MCF 10A (cell line): ENCODE data around the gene ARMC3. TPM values are rescaled to one million over a fixed set of nuclear protein-coding genes. Genes with fewer than 3 reads are reported as not detected.
"Not testable (repeated sequence)": the region's sequence is repeated elsewhere in the genome, so short reads cannot be mapped to it uniquely, and the experiment has no call there.

Experiments
- BruUV-seq: library from RNA; stranded (reverse); fragments of 400-500 nt; replicated peaks from 2 replicates; lab custom pipeline; 2021; lab: Mats Ljungman, UMichigan
- CTCF ChIA-PET: fragments of 300-600 bp; sonication (Branson Sonifier 250); formaldehyde crosslinking; extraction: SDS; loops from one replicate; lab custom pipeline; 2021; ENCODE audit warnings: antibody characterized with exemption, inconsistent platforms; lab: Yijun Ruan, JAX
- POLR2A ChIA-PET: fragments of 300-600, 350-650 bp; sonication (Branson Sonifier 250); formaldehyde crosslinking; extraction: SDS; loops from one replicate; lab custom pipeline; 2020; ENCODE audit warnings: antibody characterized with exemption, inconsistent platforms; lab: Yijun Ruan, JAX
- DNase-seq: peaks from one replicate; pipeline ENCODE4 v3.0.0-alpha.2; 2018; ENCODE audit not compliant: unreplicated experiment
- H3K27ac Mint-ChIP-seq: one replicate; pipeline ENCODE4 v1.8.0; 2022; ENCODE audit warnings: mild to moderate bottlenecking, low read depth, mixed read lengths; ENCODE audit not compliant: unreplicated experiment
- H3K27me3 Mint-ChIP-seq: one replicate; pipeline ENCODE4 v1.8.0; 2022; ENCODE audit warnings: mixed read lengths; ENCODE audit not compliant: insufficient read depth, unreplicated experiment
- H3K36me3 Mint-ChIP-seq: one replicate; pipeline ENCODE4 v1.8.0; 2022; ENCODE audit warnings: mild to moderate bottlenecking, moderate library complexity, mixed read lengths; ENCODE audit not compliant: insufficient read depth, unreplicated experiment
- H3K4me1 Mint-ChIP-seq: one replicate; pipeline ENCODE4 v1.8.0; 2022; ENCODE audit warnings: mixed read lengths; ENCODE audit not compliant: insufficient read depth, unreplicated experiment
- H3K4me3 Mint-ChIP-seq: one replicate; pipeline ENCODE4 v1.8.0; 2022; ENCODE audit warnings: mild to moderate bottlenecking, moderate library complexity, mixed read lengths; ENCODE audit not compliant: unreplicated experiment
- H3K9me3 Mint-ChIP-seq: one replicate; pipeline ENCODE4 v1.8.0; 2022; ENCODE audit warnings: mixed read lengths; ENCODE audit not compliant: unreplicated experiment
- CTCF ChIP-seq: fragments of 200-600 bp; IDR thresholded peaks from one replicate; pipeline ENCODE4 v1.8.0; 2022; ENCODE audit warnings: antibody characterized with exemption, mild to moderate bottlenecking; ENCODE audit not compliant: unreplicated experiment
- intact Hi-C: fragments of 100-400 bp; cut with micrococcal nuclease; formaldehyde crosslinking; loops from 2 replicates; pipeline ENCODE4 v1.14.1; 2022
- total RNA-seq: library from RNA; stranded (reverse); gene quantifications from 2 replicates; pipeline ENCODE4 v1.2.3, GENCODE V29; 2022

The ARMC3 gene
- total RNA-seq, 1 experiment from 2014 or later: not detected

GRCh38 chr10:23063973-23064812, 136.3 kb downstream of the ARMC3 start:
- no peaks in the 10 kb centered on the region for H3K36me3 Mint-ChIP-seq
- no peaks in the 10 kb centered on the region for H3K9me3 Mint-ChIP-seq
- intact Hi-C loops: no loop called here
- H3K27me3 Mint-ChIP-seq: no peaks in the 10 kb centered on the region
- no peak overlapping the region for H3K27ac Mint-ChIP-seq
- peaks cover 12% of the 10 kb centered on the region for H3K4me1 Mint-ChIP-seq
- DNase-seq: no peak
- ChIA-PET CTCF (interaction anchor here (0.6 to 1.7 kb wide), 4 partner anchors 74 to 747 kb away, joined by 3 to 7 read pairs (median 4); partner anchors contain the start of gene COMMD3), POLR2A (interaction anchor here (0.6 kb wide), 1 partner anchor 18 kb away, joined by 4 read pairs; no protein-coding TSS in a partner anchor)
- H3K4me3 Mint-ChIP-seq: no peak overlapping the region
- no peak for TF ChIP-seq CTCF
- BruUV-seq: no TSS peak

- CTCF ChIA-PET: interaction anchor here (1.2 kb wide), 1 partner anchor 748 kb away, joined by 5 read pairs; the partner anchor contains the start of gene COMMD3
- H3K27me3 Mint-ChIP-seq, H3K36me3 Mint-ChIP-seq, H3K4me3 Mint-ChIP-seq, H3K27ac Mint-ChIP-seq, POLR2A ChIA-PET, BruUV-seq, DNase-seq, H3K9me3 Mint-ChIP-seq: not testable (repeated sequence)
- intact Hi-C loops: loop anchor here (5.0 kb wide), 2 partner anchors 1062 to 1077 kb away; partner anchors contain the start of gene DNAJC1
- H3K4me1 Mint-ChIP-seq: peaks cover 12% of the 10 kb centered on the region
Measured at GRCh38 chr10:23064813-23065114, 136.9 kb downstream of the ARMC3 start.

- CTCF ChIA-PET: interaction anchor here (0.7 to 1.1 kb wide), 4 partner anchors 72 to 1741 kb away, joined by 3 to 4 read pairs (median 4); no protein-coding TSS in a partner anchor
- no TSS peak for BruUV-seq
- no peaks in the 10 kb centered on the region for H3K9me3 Mint-ChIP-seq
- H3K27me3 Mint-ChIP-seq: no peaks in the 10 kb centered on the region
- DNase-seq: peak; percentile 78
- no peak overlapping the region for H3K27ac Mint-ChIP-seq
- H3K36me3 Mint-ChIP-seq: no peaks in the 10 kb centered on the region
- TF ChIP-seq CTCF: no peak
- POLR2A ChIA-PET: no interaction called here
- H3K4me3 Mint-ChIP-seq: no peak overlapping the region
- intact Hi-C loops: loop anchor here (5.0 kb wide), 2 partner anchors 1063 to 1078 kb away; partner anchors contain the start of gene DNAJC1
- peaks cover 12% of the 10 kb centered on the region for H3K4me1 Mint-ChIP-seq
Measured at GRCh38 chr10:23065181-23065948, 137.5 kb downstream of the ARMC3 start.

- no peak overlapping the region for H3K4me3 Mint-ChIP-seq
- no peak for DNase-seq
- POLR2A ChIA-PET: interaction anchor here (0.7 kb wide), 1 partner anchor 519 kb away, joined by 3 read pairs; no protein-coding TSS in a partner anchor
- H3K9me3 Mint-ChIP-seq: no peaks in the 10 kb centered on the region
- intact Hi-C loops: loop anchor here (5.0 kb wide), 2 partner anchors 1065 to 1080 kb away; partner anchors contain the start of gene DNAJC1
- TF ChIP-seq CTCF: no peak
- no peaks in the 10 kb centered on the region for H3K27me3 Mint-ChIP-seq
- H3K36me3 Mint-ChIP-seq: no peaks in the 10 kb centered on the region
- H3K27ac Mint-ChIP-seq: no peak overlapping the region
- no TSS peak for BruUV-seq
- CTCF ChIA-PET: interaction anchor here (0.6 to 2.0 kb wide), 6 partner anchors 21 to 1076 kb away, joined by 3 to 6 read pairs (median 3); no protein-coding TSS in a partner anchor
- H3K4me1 Mint-ChIP-seq: peaks cover 12% of the 10 kb centered on the region
Measured at GRCh38 chr10:23067337-23067736, 139.5 kb downstream of the ARMC3 start.
